HG03469 (cell line): Measurements from ENCODE around the gene TBC1D26.
"Not testable (repeated sequence)": the region's sequence is repeated elsewhere in the genome, so short reads cannot be mapped to it uniquely, and the experiment has no call there.

Experiments used
- ATAC-seq: cut with Tn5 transposase; IDR thresholded peaks from one replicate; pipeline ENCODE4 v1.9.1; 2021; ENCODE audit warnings: mild to moderate bottlenecking, moderate library complexity, moderate number of reproducible peaks; ENCODE audit not compliant: unreplicated experiment

The TBC1D26 gene

DNA sequence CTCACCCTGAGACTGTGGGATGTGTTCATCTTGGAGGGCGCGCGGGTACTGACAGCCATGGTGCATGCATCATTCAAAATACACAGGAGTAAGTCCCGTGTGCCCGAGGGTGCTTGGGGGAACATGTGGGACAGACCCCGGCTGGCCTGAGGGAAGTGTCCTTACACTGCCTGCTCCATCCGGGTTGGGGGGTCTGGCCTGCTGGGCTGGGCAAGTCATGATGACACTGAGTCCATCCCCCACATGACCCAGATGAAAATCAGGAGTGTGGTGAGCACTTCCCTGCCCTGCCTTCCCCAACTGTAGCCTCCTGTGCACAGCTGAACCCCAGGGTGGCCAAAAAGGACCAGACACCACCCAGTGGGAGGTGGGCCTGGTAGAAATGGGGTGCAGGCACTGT is 10.8 kb downstream of the TBC1D26 start:
- no peak for ATAC-seq

DNA sequence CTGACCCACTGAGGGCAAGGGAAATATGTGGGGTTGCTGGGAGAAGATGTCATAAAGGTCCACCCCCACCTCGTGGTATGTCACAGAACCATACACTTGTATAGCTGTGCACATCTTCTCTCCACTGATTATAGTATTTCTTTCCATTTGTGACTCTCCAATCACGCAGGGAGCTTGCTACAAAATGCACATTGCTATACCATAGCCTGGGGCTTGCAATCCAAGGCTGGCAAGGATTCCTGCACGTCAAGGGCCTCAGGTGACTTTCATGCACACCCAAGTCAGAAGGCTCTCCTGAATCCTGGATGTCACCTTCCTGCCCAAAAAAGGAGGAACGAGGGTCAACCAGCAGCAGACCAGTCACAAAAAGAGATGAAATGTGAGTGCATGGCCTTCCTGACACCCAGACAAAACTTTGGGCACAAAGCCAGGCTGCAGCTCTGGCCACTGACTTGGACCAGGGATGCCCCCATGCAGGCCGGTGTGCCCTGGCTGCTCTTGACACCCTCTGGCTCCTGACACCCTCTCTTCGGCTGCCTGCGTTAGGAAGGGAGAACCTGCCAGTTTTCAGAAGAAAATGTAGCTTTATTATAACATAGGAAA is 12.1 kb downstream of the TBC1D26 start:
- no peak for ATAC-seq

DNA sequence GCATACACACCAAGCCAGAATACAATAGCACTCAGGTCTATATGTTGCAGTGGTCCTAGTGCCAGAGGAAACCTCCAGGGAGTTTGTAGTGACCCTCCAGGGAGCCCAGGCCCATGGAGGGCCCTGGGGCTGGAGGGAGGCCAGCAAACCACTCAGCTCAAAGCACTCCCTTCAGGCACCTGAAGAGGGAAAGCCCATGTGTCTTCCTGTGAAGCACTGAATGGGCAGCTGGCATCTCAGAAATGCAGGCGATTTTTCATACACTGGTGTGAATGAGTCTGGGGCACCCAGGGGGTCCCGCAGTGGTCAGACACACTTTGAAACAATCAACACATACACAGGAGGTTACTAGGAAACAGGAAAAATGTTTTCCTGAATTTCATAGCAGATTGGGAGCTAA is 12.8 kb downstream of the TBC1D26 start:
- no peak for ATAC-seq

DNA sequence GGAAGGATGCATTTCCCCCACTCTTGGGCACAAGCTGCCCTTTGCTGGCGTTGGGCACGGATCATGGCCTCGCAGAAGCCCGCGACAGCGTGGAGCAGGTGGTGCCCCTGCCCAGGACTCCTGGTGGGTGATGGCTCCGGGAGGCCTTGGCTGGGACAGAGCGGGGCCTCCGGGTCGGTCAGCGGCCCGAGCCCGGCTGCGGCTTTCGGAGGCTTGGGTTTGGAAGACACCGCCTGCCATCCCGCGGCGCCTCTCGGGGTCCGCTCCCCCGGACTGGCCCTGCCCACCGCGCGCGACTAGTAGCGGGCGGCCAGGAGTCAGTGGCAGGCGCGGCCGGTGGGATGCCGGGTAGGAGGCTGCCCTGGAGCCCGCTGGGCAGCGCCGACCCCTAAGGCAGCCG is 17.3 kb downstream of the TBC1D26 start:
- ATAC-seq: not testable (repeated sequence)

- ATAC-seq: not testable (repeated sequence)
Observed at GRCh38 chr17:15768865-15769533, 36.9 kb downstream of the TBC1D26 start.

- not testable (repeated sequence) for ATAC-seq
Observed at GRCh38 chr17:15770679-15771078, 38.6 kb downstream of the TBC1D26 start.

DNA sequence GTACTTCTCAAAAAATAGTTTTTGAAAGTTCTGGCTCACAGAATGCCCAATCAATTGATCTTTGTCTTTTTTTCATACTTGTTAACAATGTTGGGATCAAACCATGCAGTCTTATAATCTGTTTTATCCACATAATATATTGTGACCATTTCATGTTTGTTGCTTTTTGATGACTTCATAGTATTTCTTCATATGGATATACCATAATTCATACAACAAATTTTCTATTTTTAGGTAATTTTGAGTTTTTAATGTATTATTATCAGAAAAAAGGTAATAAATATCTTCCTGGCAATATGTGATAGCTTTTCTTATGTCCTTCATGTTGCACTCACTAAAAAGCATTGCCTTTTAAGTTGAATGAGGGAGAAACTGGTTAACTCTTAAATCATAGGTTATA is 44.8 kb downstream of the TBC1D26 start:
- ATAC-seq: no peak

DNA sequence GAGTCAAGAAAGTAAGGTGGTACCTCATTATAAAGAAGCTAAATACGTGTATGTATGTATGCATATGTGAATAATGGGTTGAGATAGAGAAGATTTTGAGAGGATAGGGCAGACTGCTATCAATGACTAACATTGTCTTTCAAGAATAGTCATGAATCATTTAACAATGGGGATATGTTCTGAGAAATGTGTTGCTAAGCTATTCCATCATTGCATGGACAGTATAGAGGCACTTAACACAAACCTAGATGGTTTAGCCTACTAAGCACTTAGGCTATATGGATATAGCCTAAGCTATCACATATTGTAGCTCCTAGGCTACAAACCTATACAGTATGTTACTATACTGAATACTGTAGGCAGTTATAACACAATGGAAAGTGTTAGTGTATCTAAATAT is 45.2 kb downstream of the TBC1D26 start:
- ATAC-seq: no peak

DNA sequence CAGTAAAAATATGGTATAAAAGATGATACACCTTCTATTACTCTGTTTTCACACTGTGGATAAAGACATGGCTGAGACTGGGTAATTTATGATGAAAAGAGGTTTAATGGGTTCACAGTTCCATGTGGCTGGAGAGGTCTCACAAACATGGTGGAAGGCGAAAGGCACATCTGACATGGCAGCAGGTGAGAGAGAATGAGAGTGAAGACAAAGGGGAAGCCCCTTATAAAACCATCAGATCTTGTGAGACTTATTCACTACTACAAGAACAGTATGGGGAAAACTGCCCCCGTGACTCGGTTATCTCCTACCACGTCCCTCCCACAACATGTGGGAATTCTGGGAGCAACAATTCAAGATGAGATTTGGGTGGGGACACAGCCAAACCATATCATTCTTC is 45.6 kb downstream of the TBC1D26 start:
- ATAC-seq: no peak

DNA sequence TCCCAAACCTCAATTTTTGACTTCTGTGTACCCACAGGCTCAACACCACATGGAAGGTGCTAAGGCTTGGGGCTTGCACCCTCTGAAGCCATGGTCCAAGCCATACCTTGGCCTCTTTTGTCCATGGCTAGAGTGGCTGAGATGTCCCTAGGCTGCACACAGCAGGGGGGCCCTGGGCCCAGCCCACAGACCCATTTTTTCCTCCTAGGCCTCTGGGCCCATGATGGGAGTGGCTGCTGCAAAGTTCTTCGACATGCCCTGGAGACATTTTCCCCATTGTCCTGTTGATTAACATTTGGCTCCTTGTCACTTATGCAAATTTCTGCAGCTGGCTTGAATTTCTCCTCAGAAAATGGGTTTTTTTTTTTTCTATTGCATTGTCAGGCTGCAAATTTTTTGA is 47.0 kb downstream of the TBC1D26 start:
- ATAC-seq: no peak

GRCh38 chr17:15780188-15780587 is 48.1 kb downstream of the TBC1D26 start:
- no peak for ATAC-seq

GRCh38 chr17:15782866-15783265 is 50.8 kb downstream of the TBC1D26 start:
- ATAC-seq: no peak

GRCh38 chr17:15783461-15783860 is 51.4 kb downstream of the TBC1D26 start:
- ATAC-seq: no peak

DNA sequence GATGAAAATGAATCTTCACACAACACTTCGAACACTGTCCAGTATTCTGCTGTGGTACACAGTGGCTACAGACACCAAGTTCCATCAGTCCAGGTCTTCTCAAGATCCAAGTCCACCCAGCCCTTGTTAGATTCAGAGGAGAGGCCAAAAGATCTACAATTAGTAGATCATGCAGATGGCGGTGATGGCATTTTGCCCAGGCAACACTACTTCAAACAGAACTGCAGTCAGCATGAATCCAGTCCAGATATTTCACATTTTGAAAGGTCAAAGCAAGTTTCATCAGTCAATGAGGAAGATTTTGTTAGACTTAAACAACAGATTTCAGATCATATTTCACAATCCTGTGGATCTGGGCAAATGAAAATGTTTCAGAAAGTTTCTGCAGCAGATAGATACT is 52.3 kb downstream of the TBC1D26 start:
- ATAC-seq: not testable (repeated sequence)

DNA sequence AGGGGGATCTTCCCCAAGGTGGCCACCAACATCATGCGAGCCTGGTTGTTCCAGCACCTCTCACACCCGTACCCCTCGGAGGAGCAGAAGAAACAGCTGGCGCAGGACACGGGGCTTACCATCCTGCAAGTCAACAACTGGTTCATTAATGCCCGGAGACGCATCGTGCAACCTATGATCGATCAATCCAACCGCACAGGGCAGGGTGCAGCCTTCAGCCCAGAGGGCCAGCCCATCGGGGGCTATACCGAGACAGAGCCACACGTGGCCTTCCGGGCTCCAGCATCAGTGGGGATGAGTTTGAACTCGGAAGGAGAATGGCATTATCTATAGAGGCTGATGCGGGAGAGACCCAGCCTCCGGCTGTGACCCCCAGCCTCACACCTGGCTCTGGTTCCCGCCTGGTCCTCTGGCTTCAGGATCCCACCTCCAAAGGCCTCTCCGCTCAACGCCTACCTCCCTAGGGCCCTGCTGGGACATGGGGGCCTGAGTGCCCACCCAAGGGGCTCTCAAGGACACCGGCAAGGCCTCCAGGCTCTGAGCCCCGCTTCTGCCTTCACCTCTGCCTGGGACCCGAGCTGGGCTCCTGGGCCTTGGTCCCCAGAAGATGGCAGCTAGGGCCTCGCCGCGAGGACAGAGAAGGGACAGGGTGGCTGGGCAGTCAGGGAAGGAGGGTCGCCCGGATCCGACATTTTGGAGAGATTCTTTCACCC is 55.4 kb downstream of the TBC1D26 start:
- not testable (repeated sequence) for ATAC-seq

DNA sequence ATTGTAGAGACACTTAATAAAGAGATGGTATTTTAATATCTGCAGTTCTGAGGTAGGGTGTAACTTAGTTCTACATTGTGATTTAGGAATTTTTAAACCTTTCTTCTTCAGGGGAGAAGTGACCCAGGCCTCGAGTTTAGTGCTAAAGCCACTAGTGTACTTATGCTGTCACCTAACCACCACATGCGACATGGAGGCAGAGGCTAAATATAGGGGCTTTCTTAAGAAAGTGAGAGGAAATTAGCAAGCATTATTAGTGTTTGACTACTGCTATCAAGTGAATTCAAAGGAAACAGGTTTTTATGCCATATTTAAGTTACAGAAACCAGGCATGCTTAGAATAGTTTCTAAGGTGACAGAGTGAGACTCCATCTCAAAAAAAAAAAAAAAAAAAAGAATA is 56.3 kb downstream of the TBC1D26 start:
- ATAC-seq: not testable (repeated sequence)
